HepG2 (cell line): Measurements from ENCODE around the gene DCAKD. TPM values are rescaled to one million over a fixed set of nuclear protein-coding genes. Genes with fewer than 3 reads are reported as not detected.

Experiments
- ATF1 ChIP-seq: IDR thresholded peaks from 2 replicates; pipeline ENCODE4 v1.6.1; 2016; ENCODE audit warnings: mild to moderate bottlenecking, control low read depth
- GZF1 ChIP-seq: sonication (generic); formaldehyde crosslinking; IDR thresholded peaks from 2 replicates; pipeline ENCODE4 v1.5.1; 2020; ENCODE audit warnings: mild to moderate bottlenecking, missing genetic modification reagents
- HIVEP1 ChIP-seq: sonication (generic); formaldehyde crosslinking; IDR thresholded peaks from 2 replicates; pipeline ENCODE4 v1.4.0; 2020; ENCODE audit warnings: mild to moderate bottlenecking, missing genetic modification reagents
- HNRNPLL ChIP-seq: fragments of 200-400 bp; formaldehyde crosslinking; IDR thresholded peaks from 2 replicates; pipeline ENCODE4 v1.6.1; 2017; ENCODE audit warnings: mild to moderate bottlenecking, low read depth, low read length; ENCODE audit not compliant: poor library complexity, severe bottlenecking
- KDM1A ChIP-seq: IDR thresholded peaks from 2 replicates; pipeline ENCODE4 v1.6.1; 2016; ENCODE audit warnings: missing compliant biosample characterization
- KLF16 ChIP-seq, 2 experiments: sonication (generic) in 1 of 2; formaldehyde crosslinking in 1 of 2; IDR thresholded peaks; 2 replicates each; pipeline versions ENCODE4 v1.6.1 to v1.8.0; 2016 to 2023; ENCODE audit warnings: missing genetic modification reagents in 2 of 2, missing compliant biosample characterization in 1 of 2
- MAF1 ChIP-seq: sonication (generic); formaldehyde crosslinking; IDR thresholded peaks from 2 replicates; pipeline ENCODE4 v1.5.0; 2020; ENCODE audit warnings: missing genetic modification reagents, borderline replicate concordance
- MBD4 ChIP-seq: IDR thresholded peaks from 2 replicates; pipeline ENCODE4 v1.6.1; 2012; ENCODE audit warnings: low read length, inconsistent platforms, borderline replicate concordance
- TSC22D2 ChIP-seq: sonication (generic); formaldehyde crosslinking; IDR thresholded peaks from 2 replicates; pipeline ENCODE4 v1.5.1; 2020; ENCODE audit warnings: missing genetic modification reagents, mild to moderate bottlenecking, borderline replicate concordance
- ZBTB1 ChIP-seq: sonication (generic); formaldehyde crosslinking; IDR thresholded peaks from 2 replicates; pipeline ENCODE4 v1.4.0; 2020; ENCODE audit warnings: missing genetic modification reagents, borderline replicate concordance
- ZFP36 ChIP-seq: fragments of 150-350 bp; IDR thresholded peaks from 2 replicates; pipeline ENCODE4 v1.6.1; 2018; ENCODE audit warnings: borderline replicate concordance, low read length, low read depth; ENCODE audit not compliant: partially characterized antibody
- ZNF264 ChIP-seq: sonication (generic); formaldehyde crosslinking; IDR thresholded peaks from 2 replicates; pipeline ENCODE4 v1.4.0; 2020; ENCODE audit warnings: missing genetic modification reagents
- ZNF296 ChIP-seq: sonication (generic); formaldehyde crosslinking; conservative IDR thresholded peaks from 2 replicates; pipeline ENCODE4 v1.5.0; 2020; ENCODE audit warnings: mild to moderate bottlenecking, missing genetic modification reagents
- ZNF30 ChIP-seq: sonication (generic); formaldehyde crosslinking; IDR thresholded peaks from 2 replicates; pipeline ENCODE4 v1.5.0; 2020; ENCODE audit warnings: mild to moderate bottlenecking, missing genetic modification reagents
- ZNF343 ChIP-seq: sonication (generic); formaldehyde crosslinking; IDR thresholded peaks from 2 replicates; pipeline ENCODE4 v1.4.0; 2020; ENCODE audit warnings: mild to moderate bottlenecking, missing genetic modification reagents
- ZNF496 ChIP-seq: sonication (generic); formaldehyde crosslinking; IDR thresholded peaks from 2 replicates; pipeline ENCODE4 v1.8.1; 2023; ENCODE audit warnings: mild to moderate bottlenecking, moderate library complexity, missing genetic modification reagents; ENCODE audit not compliant: insufficient replicate concordance
- ZNF672 ChIP-seq: sonication (generic); formaldehyde crosslinking; IDR thresholded peaks from 2 replicates; pipeline ENCODE4 v1.8.1; 2022; ENCODE audit warnings: missing genetic modification reagents
- ZNF761 ChIP-seq: sonication (generic); formaldehyde crosslinking; conservative IDR thresholded peaks from 2 replicates; pipeline ENCODE4 v1.4.0; 2020; ENCODE audit warnings: mild to moderate bottlenecking, missing genetic modification reagents
- ZNF839 ChIP-seq: sonication (generic); formaldehyde crosslinking; IDR thresholded peaks from 2 replicates; pipeline ENCODE4 v1.4.0; 2020; ENCODE audit warnings: missing genetic modification reagents, mild to moderate bottlenecking, borderline replicate concordance
- polyA plus RNA-seq, 8 experiments: library from polyadenylated mRNA; depleted of rRNA in 3 of 8; stranded (reverse) in 7 of 8; unstranded in 1 of 8; fragments of >200 nt; fragmentation: Illumina TruSeq in 4 of 8; extraction: Trizol in 4 of 8; gene quantifications; 2 replicates each; pipeline versions ENCODE4 v1.2.1 to v1.2.3, GENCODE V29; 2011 to 2016; ENCODE audit warnings: low read depth in 4 of 8, missing spikeins in 1 of 8, mixed read lengths in 1 of 8; ENCODE audit not compliant: insufficient read depth in 1 of 8
- total RNA-seq, 5 experiments: library from RNA; depleted of rRNA; stranded (reverse); fragments of >200 nt; fragmentation: Illumina TruSeq; extraction: Trizol; gene quantifications; 2 replicates each; pipeline ENCODE4 v1.2.3, GENCODE V29; 2016; ENCODE audit warnings: low read depth in 1 of 5
- TF ChIP-seq, protein P1 (sequence below): sonication (generic); formaldehyde crosslinking; IDR thresholded peaks from 2 replicates; pipeline ENCODE4 v1.4.0; 2020; ENCODE audit warnings: low read depth, mild to moderate bottlenecking, missing genetic modification reagents
- TF ChIP-seq, protein P2 (sequence below): sonication (generic); formaldehyde crosslinking; IDR thresholded peaks from 2 replicates; pipeline ENCODE4 v1.8.0; 2022; ENCODE audit warnings: mild to moderate bottlenecking, missing genetic modification reagents, moderate library complexity
- TF ChIP-seq, protein P3 (sequence below), 2 experiments: fragments of 450-650 bp in 1 of 2; sonication (generic) in 1 of 2; formaldehyde crosslinking; IDR thresholded peaks; 2 replicates each; pipeline versions ENCODE4 v1.5.0 to v1.8.0; 2020 to 2022; ENCODE audit warnings: mild to moderate bottlenecking in 1 of 2, missing genetic modification reagents in 1 of 2
- TF ChIP-seq, protein P4 (sequence below): sonication (generic); formaldehyde crosslinking; IDR thresholded peaks from 2 replicates; pipeline ENCODE4 v1.4.0; 2020; ENCODE audit warnings: missing genetic modification reagents, borderline replicate concordance
- TF ChIP-seq, protein P5 (sequence below): IDR thresholded peaks from 2 replicates; pipeline ENCODE4 v1.6.1; 2012; ENCODE audit warnings: inconsistent platforms

Gene DCAKD
- total and polyA plus RNA-seq, 2 of the 13 experiments (the other 11 are each of a cell fraction or from before 2014, with no cell fraction given), result 25.9 to 29.2 TPM

DNA sequence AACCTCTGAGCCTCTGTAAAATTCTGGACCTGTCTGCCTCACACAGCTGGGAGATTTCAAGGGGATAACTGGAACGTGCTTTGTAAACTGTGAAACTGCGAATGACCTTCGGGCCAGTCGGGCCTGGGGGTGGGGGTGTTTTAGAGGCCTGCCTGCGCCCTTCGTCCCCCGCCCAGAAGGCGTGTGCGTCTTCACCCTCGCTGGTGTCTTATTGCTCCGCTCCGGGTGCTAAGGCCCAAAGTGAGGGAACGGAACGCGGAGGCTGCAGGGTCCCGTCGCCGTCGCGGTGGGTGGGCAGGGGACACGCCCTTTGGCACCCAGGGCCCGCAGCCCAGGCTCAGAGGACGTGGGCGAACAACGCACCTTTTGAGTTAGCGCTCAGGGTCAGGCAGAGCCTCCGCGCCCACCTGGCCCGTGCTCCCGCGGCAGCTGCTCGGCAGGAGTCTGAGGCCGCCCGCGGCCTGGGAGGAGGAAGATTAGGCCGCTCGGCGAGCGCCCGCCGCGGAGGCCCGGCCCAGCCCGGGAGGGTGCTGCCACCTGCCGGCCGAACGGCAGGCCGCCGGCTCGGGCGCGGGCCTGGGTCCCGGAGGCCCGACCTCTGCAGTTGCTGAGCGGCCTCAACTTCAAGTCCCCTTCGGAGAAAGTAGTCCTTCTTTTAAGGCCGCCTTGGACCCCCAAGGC, 29.7 kb downstream of the DCAKD start (continued):
- TF ChIP-seq, protein P1, sequence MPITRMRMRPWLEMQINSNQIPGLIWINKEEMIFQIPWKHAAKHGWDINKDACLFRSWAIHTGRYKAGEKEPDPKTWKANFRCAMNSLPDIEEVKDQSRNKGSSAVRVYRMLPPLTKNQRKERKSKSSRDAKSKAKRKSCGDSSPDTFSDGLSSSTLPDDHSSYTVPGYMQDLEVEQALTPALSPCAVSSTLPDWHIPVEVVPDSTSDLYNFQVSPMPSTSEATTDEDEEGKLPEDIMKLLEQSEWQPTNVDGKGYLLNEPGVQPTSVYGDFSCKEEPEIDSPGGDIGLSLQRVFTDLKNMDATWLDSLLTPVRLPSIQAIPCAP (CRISPR knock-in tag), result no peak
- TF ChIP-seq KDM1A (no peak), ATF1 (no peak), GZF1 (CRISPR knock-in tag) (peak; percentile 93), ZNF296 (CRISPR knock-in tag) (peak; percentile 83), ZBTB1 (CRISPR knock-in tag) (no peak; the same call in 1 of the 2 replicates), ZNF496 (no peak), TSC22D2 (CRISPR knock-in tag) (no peak), ZNF343 (CRISPR knock-in tag) (no peak; the same call in 1 of the 2 replicates), KLF16 (CRISPR knock-in tag; IDR thresholded peaks at IDR 0.05) (peak in 1 of 2 experiments; percentile 32; a peak in 2 of 4 replicates), HNRNPLL (peak; percentile 63), ZNF264 (CRISPR knock-in tag) (no peak; the same call in 1 of the 2 replicates), HIVEP1 (CRISPR knock-in tag) (peak; percentile 65; the same call in 1 of the 2 replicates), ZNF839 (peak; percentile 89; the same call in 1 of the 2 replicates), ZNF761 (CRISPR knock-in tag) (peak; percentile 95), MBD4 (no peak), ZFP36 (no peak), ZNF30 (CRISPR knock-in tag) (peak; percentile 83; the same call in 1 of the 2 replicates), MAF1 (CRISPR knock-in tag) (no peak; the same call in 1 of the 2 replicates), ZNF672 (CRISPR knock-in tag) (no peak)
- TF ChIP-seq, protein P2, sequence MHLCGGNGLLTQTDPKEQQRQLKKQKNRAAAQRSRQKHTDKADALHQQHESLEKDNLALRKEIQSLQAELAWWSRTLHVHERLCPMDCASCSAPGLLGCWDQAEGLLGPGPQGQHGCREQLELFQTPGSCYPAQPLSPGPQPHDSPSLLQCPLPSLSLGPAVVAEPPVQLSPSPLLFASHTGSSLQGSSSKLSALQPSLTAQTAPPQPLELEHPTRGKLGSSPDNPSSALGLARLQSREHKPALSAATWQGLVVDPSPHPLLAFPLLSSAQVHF (CRISPR knock-in tag), result 0 out of 2 replicates have a peak, but pooled peaks have one; percentile 74
- TF ChIP-seq, protein P3, sequence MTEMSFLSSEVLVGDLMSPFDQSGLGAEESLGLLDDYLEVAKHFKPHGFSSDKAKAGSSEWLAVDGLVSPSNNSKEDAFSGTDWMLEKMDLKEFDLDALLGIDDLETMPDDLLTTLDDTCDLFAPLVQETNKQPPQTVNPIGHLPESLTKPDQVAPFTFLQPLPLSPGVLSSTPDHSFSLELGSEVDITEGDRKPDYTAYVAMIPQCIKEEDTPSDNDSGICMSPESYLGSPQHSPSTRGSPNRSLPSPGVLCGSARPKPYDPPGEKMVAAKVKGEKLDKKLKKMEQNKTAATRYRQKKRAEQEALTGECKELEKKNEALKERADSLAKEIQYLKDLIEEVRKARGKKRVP (CRISPR knock-in tag; IDR thresholded peaks at IDR 0.05), result no peak
- TF ChIP-seq, protein P4, sequence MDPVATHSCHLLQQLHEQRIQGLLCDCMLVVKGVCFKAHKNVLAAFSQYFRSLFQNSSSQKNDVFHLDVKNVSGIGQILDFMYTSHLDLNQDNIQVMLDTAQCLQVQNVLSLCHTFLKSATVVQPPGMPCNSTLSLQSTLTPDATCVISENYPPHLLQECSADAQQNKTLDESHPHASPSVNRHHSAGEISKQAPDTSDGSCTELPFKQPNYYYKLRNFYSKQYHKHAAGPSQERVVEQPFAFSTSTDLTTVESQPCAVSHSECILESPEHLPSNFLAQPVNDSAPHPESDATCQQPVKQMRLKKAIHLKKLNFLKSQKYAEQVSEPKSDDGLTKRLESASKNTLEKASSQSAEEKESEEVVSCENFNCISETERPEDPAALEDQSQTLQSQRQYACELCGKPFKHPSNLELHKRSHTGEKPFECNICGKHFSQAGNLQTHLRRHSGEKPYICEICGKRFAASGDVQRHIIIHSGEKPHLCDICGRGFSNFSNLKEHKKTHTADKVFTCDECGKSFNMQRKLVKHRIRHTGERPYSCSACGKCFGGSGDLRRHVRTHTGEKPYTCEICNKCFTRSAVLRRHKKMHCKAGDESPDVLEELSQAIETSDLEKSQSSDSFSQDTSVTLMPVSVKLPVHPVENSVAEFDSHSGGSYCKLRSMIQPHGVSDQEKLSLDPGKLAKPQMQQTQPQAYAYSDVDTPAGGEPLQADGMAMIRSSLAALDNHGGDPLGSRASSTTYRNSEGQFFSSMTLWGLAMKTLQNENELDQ, result no peak
- TF ChIP-seq, protein P5, sequence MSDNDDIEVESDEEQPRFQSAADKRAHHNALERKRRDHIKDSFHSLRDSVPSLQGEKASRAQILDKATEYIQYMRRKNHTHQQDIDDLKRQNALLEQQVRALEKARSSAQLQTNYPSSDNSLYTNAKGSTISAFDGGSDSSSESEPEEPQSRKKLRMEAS, result peak; percentile 69
